Measurements from ENCODE around the gene ANKRD44.

The ANKRD44 gene

DNA sequence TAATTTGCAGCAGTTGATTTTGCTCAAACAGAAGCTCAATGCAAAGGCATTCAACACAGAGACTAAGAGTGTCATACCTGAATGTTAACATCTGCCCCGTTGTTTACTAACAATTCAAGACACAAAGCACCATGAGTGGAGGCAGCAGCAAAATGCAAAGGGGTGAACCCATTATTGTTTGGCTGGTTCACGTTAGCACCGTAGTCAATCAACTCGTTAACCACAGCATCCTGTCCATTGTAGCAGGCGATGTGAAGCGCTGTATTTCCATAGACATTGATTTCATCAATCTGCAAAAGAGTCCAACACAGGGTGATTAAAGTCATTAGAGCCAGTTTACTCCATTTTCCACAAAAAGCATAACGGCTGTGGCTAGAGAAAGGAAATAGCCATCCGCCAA, 189.3 kb downstream of the ANKRD44 start:
- H3K27ac ChIP-seq (ENCODE audit: low read depth, low read length, poor library complexity, severe bottlenecking): no peak overlapping the region
- no peak overlapping the region for H3K4me3 ChIP-seq (ENCODE audit: low read depth, low read length, poor library complexity, severe bottlenecking)
- no peak overlapping the region for H3K4me2 ChIP-seq (ENCODE audit: low read length)
- no peaks in the 10 kb centered on the region for H3K79me2 ChIP-seq (ENCODE audit: insufficient read depth, low read length)
- no peaks in the 10 kb centered on the region for H3K9me3 ChIP-seq (ENCODE audit: low read length)
- H3K36me3 ChIP-seq (ENCODE audit: insufficient read depth, low read length): peaks cover 49% of the 10 kb centered on the region
- no peak overlapping the region for H2AFZ ChIP-seq (ENCODE audit: low read length)
- H4K20me1 ChIP-seq (ENCODE audit: insufficient read depth, low read length): no peaks in the 10 kb centered on the region
- peaks cover 31% of the 10 kb centered on the region for H3K4me1 ChIP-seq (ENCODE audit: insufficient read depth, low read length, severe bottlenecking)
- H3K9me2 ChIP-seq (ENCODE audit: low read depth, low read length): no peaks in the 10 kb centered on the region
- no peak overlapping the region for H3K9ac ChIP-seq (ENCODE audit: low read length)
- no peak for TF ChIP-seq EZH2 (IDR thresholded peaks at IDR 0.05; ENCODE audit: borderline replicate concordance, low read length)
- TF ChIP-seq, protein P1, sequence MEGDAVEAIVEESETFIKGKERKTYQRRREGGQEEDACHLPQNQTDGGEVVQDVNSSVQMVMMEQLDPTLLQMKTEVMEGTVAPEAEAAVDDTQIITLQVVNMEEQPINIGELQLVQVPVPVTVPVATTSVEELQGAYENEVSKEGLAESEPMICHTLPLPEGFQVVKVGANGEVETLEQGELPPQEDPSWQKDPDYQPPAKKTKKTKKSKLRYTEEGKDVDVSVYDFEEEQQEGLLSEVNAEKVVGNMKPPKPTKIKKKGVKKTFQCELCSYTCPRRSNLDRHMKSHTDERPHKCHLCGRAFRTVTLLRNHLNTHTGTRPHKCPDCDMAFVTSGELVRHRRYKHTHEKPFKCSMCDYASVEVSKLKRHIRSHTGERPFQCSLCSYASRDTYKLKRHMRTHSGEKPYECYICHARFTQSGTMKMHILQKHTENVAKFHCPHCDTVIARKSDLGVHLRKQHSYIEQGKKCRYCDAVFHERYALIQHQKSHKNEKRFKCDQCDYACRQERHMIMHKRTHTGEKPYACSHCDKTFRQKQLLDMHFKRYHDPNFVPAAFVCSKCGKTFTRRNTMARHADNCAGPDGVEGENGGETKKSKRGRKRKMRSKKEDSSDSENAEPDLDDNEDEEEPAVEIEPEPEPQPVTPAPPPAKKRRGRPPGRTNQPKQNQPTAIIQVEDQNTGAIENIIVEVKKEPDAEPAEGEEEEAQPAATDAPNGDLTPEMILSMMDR (IDR thresholded peaks at IDR 0.05; ENCODE audit: low read length): no peak
- no peaks in the 10 kb centered on the region for H3F3A ChIP-seq (ENCODE audit: insufficient read depth, low read length)
- no peaks in the 10 kb centered on the region for H3K27me3 ChIP-seq (ENCODE audit: insufficient read depth, low read length)

DNA sequence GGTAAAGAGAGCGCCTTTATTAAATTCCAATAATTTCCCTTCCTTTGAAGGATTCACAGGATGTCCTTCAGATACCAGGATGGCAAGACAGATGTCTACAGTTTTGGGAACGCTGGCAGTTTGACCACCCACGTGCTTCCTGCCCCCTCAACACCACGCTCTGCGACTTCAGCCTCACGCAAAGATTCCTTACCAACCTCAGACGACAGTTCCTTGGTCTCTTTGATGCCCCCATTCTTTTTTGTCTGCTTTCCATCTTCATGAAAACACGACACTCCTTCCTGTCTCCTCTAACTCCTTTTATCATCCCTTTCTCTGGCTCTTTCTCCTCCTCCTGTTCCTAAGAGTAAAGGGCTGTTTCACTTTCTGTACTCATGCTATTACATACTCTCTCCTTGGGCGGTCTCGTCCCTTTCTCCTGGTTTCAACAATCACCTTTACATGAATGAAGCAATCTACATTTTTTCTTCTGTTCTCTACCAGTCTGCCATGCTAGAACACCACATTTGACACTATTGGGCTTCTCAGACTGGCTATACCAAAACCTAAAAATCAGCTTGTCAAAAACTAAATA, 194.2 kb downstream of the ANKRD44 start:
- Histone ChIP-seq H3F3A (ENCODE audit: insufficient read depth, low read length) (no peaks in the 10 kb centered on the region), H3K9me3 (ENCODE audit: low read length) (no peaks in the 10 kb centered on the region), H3K4me1 (ENCODE audit: insufficient read depth, low read length, severe bottlenecking) (peaks cover 29% of the 10 kb centered on the region), H3K27ac (ENCODE audit: low read depth, low read length, poor library complexity, severe bottlenecking) (peak overlapping the region; percentile 59), H2AFZ (ENCODE audit: low read length) (no peak overlapping the region), H3K4me2 (ENCODE audit: low read length) (peak overlapping the region; percentile 35), H3K9me2 (ENCODE audit: low read depth, low read length) (no peaks in the 10 kb centered on the region), H4K20me1 (ENCODE audit: insufficient read depth, low read length) (no peaks in the 10 kb centered on the region), H3K36me3 (ENCODE audit: insufficient read depth, low read length) (peaks cover 22% of the 10 kb centered on the region), H3K79me2 (ENCODE audit: insufficient read depth, low read length) (no peaks in the 10 kb centered on the region), H3K4me3 (ENCODE audit: low read depth, low read length, poor library complexity, severe bottlenecking) (no peak overlapping the region), H3K9ac (ENCODE audit: low read length) (no peak overlapping the region), H3K27me3 (ENCODE audit: insufficient read depth, low read length) (no peaks in the 10 kb centered on the region)
- TF ChIP-seq, protein P1 (IDR thresholded peaks at IDR 0.05; ENCODE audit: low read length): no peak
- TF ChIP-seq EZH2 (IDR thresholded peaks at IDR 0.05; ENCODE audit: borderline replicate concordance, low read length): no peak

DNA sequence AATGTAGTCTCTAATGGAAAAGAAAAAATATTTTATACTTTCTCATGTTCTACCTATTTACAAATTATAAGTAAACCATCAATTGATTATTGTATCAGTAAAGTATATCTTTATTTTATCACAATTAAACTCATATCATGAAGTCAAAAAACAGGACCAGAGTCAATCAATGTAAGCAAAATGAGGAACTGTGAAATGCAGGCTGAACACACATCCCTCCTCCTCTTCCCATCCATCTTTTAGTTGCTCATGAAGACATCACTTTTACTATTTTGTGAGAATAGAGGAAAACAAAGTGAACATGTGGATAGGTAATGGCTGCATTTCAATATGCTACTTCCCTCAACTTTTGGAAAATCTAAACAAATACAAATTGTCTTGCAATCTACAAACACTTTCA, 195.3 kb downstream of the ANKRD44 start:
- H3K27me3 ChIP-seq (ENCODE audit: insufficient read depth, low read length): no peaks in the 10 kb centered on the region
- H3K27ac ChIP-seq (ENCODE audit: low read depth, low read length, poor library complexity, severe bottlenecking): peak overlapping the region; percentile 33

More for the DNA sequence above, 195.3 kb downstream of the ANKRD44 start:
- Histone ChIP-seq H3K9me2 (ENCODE audit: low read depth, low read length) (no peaks in the 10 kb centered on the region), H3K79me2 (ENCODE audit: insufficient read depth, low read length) (no peaks in the 10 kb centered on the region), H3K9ac (ENCODE audit: low read length) (no peak overlapping the region), H3F3A (ENCODE audit: insufficient read depth, low read length) (no peaks in the 10 kb centered on the region), H4K20me1 (ENCODE audit: insufficient read depth, low read length) (no peaks in the 10 kb centered on the region), H3K4me3 (ENCODE audit: low read depth, low read length, poor library complexity, severe bottlenecking) (no peak overlapping the region), H3K36me3 (ENCODE audit: insufficient read depth, low read length) (peaks cover 16% of the 10 kb centered on the region; the same call in 1 of the 2 replicates), H3K4me1 (ENCODE audit: insufficient read depth, low read length, severe bottlenecking) (peaks cover 25% of the 10 kb centered on the region), H2AFZ (ENCODE audit: low read length) (no peak overlapping the region), H3K9me3 (ENCODE audit: low read length) (no peaks in the 10 kb centered on the region), H3K4me2 (ENCODE audit: low read length) (no peak overlapping the region)
- TF ChIP-seq EZH2 (IDR thresholded peaks at IDR 0.05; ENCODE audit: borderline replicate concordance, low read length): no peak
- TF ChIP-seq, protein P1 (IDR thresholded peaks at IDR 0.05; ENCODE audit: low read length): no peak
